Left lung (tissue), 10 donors: Measurements from ENCODE around the gene CRAMP1. TPM values are rescaled to one million over a fixed set of nuclear protein-coding genes. Genes with fewer than 3 reads are reported as not detected.

ENCODE experiments used
- ATAC-seq: fragments of 200-7000 bp; cut with Tn5 transposase; one replicate; pipeline ENCODE4 v1.9.1; 2020; ENCODE audit warnings: moderate library complexity
- DNase-seq, 4 donors: peaks; one replicate each; pipeline ENCODE4 v3.0.0-alpha.2; 2013 to 2020
- H3K27ac ChIP-seq, 2 donors: fragments of 200-600 bp; sonication (generic) in 1 of 2; one replicate each; pipeline versions ENCODE4 v1.5.0 to v1.8.0; 2020 to 2021
- H3K27me3 ChIP-seq, 2 donors: fragments of 200-600 bp; sonication (generic) in 1 of 2; one replicate each; pipeline versions ENCODE4 v1.5.0 to v1.8.0; 2020 to 2021
- H3K36me3 ChIP-seq, 2 donors: fragments of 200-600 bp; sonication (generic) in 1 of 2; one replicate each; pipeline versions ENCODE4 v1.5.0 to v1.8.0; 2020 to 2021
- H3K4me1 ChIP-seq, 2 donors: fragments of 200-600 bp; one replicate each; pipeline ENCODE4 v1.8.0; 2021
- H3K4me3 ChIP-seq, 2 donors: fragments of 200-600 bp; sonication (generic) in 1 of 2; one replicate each; pipeline versions ENCODE4 v1.5.0 to v1.8.0; 2020 to 2021; ENCODE audit warnings: mild to moderate bottlenecking in 1 of 2
- H3K9me3 ChIP-seq, 2 donors: fragments of 200-600 bp; sonication (generic) in 1 of 2; one replicate each; pipeline versions ENCODE4 v1.5.0 to v1.8.0; 2020 to 2021
- CTCF ChIP-seq, 2 donors: fragments of 200-600 bp; sonication (generic) in 1 of 2; IDR thresholded peaks; one replicate each; pipeline versions ENCODE4 v1.5.0 to v1.8.0; 2021; ENCODE audit warnings: antibody characterized with exemption in 2 of 2
- intact Hi-C, 2 donors: fragments of 100-400 bp; cut with DNase I; formaldehyde crosslinking; loops; one replicate each; pipeline versions ENCODE4 v1.11.2 to v1.14.2; 2022
- polyA plus RNA-seq, 6 donors: library from polyadenylated mRNA; unstranded; fragments of 120-200 nt; gene quantifications; one replicate each; pipeline ENCODE4 v1.2.1, GENCODE V29; 2013; ENCODE audit not compliant: insufficient read length in 6 of 6
- total RNA-seq, 2 donors: library from RNA; stranded (reverse); fragmentation: NEBNext Ultra II Directional; extraction: Animal tissue kit (Norgen Biotek cat#: 25700); gene quantifications; one replicate each; pipeline ENCODE4 v1.2.1, GENCODE V29; 2021
- donor health status: DM: no; HTN: yes; CAD: no.
- donor health status: DM: no; HTN: no; CAD: no.

Gene CRAMP1
- total and polyA plus RNA-seq, 8 donors, result 17.3 to 33.0 (median 26.4) TPM

GRCh38 chr16:1596516-1596915 lies 15.6 kb upstream of the CRAMP1 start:
- H3K36me3 ChIP-seq, result no peaks in the 10 kb centered on the region
- intact Hi-C loops, result no loop called here
- no peaks in the 10 kb centered on the region for H3K4me1 ChIP-seq
- DNase-seq, result peak in 1 of 4 donors; percentile 24
- no peaks in the 10 kb centered on the region for H3K27me3 ChIP-seq
- ATAC-seq, result no peak
- no peak overlapping the region for H3K4me3 ChIP-seq
- no peaks in the 10 kb centered on the region for H3K9me3 ChIP-seq
- no peak for TF ChIP-seq CTCF (IDR thresholded peaks at IDR 0.05)
- H3K27ac ChIP-seq, result no peak overlapping the region

GRCh38 chr16:1597154-1597553 lies 15.0 kb upstream of the CRAMP1 start:
- intact Hi-C loops, result no loop called here
- DNase-seq (no peak), ATAC-seq (peak; percentile 5)
- Histone ChIP-seq H3K27ac (no peak overlapping the region), H3K36me3 (no peaks in the 10 kb centered on the region), H3K4me3 (no peak overlapping the region), H3K4me1 (no peaks in the 10 kb centered on the region), H3K27me3 (no peaks in the 10 kb centered on the region), H3K9me3 (no peaks in the 10 kb centered on the region)
- TF ChIP-seq CTCF (IDR thresholded peaks at IDR 0.05), result no peak

- no peaks in the 10 kb centered on the region for H3K4me1 ChIP-seq
- intact Hi-C loops, result no loop called here
- H3K27ac ChIP-seq, result peak overlapping the region; percentile 42 to 64
- DNase-seq, result peak in 1 of 4 donors; percentile 14
- TF ChIP-seq CTCF (IDR thresholded peaks at IDR 0.05), result no peak
- peaks cover 0 to 5% of the 10 kb centered on the region in 2 donors for H3K36me3 ChIP-seq
- ATAC-seq, result peak; percentile 21
- H3K4me3 ChIP-seq, result no peak overlapping the region
- no peaks in the 10 kb centered on the region for H3K27me3 ChIP-seq
- H3K9me3 ChIP-seq, result no peaks in the 10 kb centered on the region
Observed at GRCh38 chr16:1601031-1601430, 11.1 kb upstream of the CRAMP1 start.

GRCh38 chr16:1601489-1601888 lies 10.7 kb upstream of the CRAMP1 start:
- Histone ChIP-seq H3K4me3 (no peak overlapping the region), H3K36me3 (peaks cover 0 to 9% of the 10 kb centered on the region in 2 donors), H3K27ac (peak overlapping the region; percentile 42 to 64), H3K4me1 (no peaks in the 10 kb centered on the region), H3K27me3 (no peaks in the 10 kb centered on the region), H3K9me3 (no peaks in the 10 kb centered on the region)
- intact Hi-C loops, result no loop called here
- DNase-seq (peak in 1 of 4 donors; percentile 30), ATAC-seq (peak; percentile 94)
- no peak for TF ChIP-seq CTCF (IDR thresholded peaks at IDR 0.05)

GRCh38 chr16:1602285-1602684 lies 9.9 kb upstream of the CRAMP1 start:
- H3K27ac ChIP-seq, result peak overlapping the region; percentile 42 to 64
- H3K4me3 ChIP-seq, result no peak overlapping the region

More at GRCh38 chr16:1602285-1602684, 9.9 kb upstream of the CRAMP1 start:
- peak; percentile 63 for ATAC-seq
- Histone ChIP-seq H3K9me3 (no peaks in the 10 kb centered on the region), H3K27me3 (no peaks in the 10 kb centered on the region), H3K36me3 (peaks cover 0 to 14% of the 10 kb centered on the region in 2 donors), H3K4me1 (no peaks in the 10 kb centered on the region)
- peak in 1 of 4 donors; percentile 80 for DNase-seq
- intact Hi-C loops, result no loop called here
- TF ChIP-seq CTCF (IDR thresholded peaks at IDR 0.05), result no peak
